GM12873 (cell line): ENCODE results near the gene LRRTM4.

ENCODE experiments used
- CTCF ChIP-seq: IDR thresholded peaks from 2 replicates; pipeline ENCODE4 v1.5.1; 2012; ENCODE audit warnings: low read depth, mild to moderate bottlenecking, moderate library complexity, low read length, control low read depth; ENCODE audit not compliant: insufficient read depth; ENCODE audit errors: missing control alignments

Gene LRRTM4

GRCh38 chr2:76826691-76827090, 695.5 kb downstream of the LRRTM4 start:
- no peak for TF ChIP-seq CTCF

GRCh38 chr2:76825140-76825970, 696.8 kb downstream of the LRRTM4 start:
- TF ChIP-seq CTCF: no peak

- TF ChIP-seq CTCF: no peak
These were observed 700.4 kb downstream of the LRRTM4 start for GRCh38 chr2:76821731-76822130.

GRCh38 chr2:76813084-76813483, 709.1 kb downstream of the LRRTM4 start:
- no peak for TF ChIP-seq CTCF

GRCh38 chr2:76812156-76812555, 710.0 kb downstream of the LRRTM4 start:
- no peak for TF ChIP-seq CTCF

- no peak for TF ChIP-seq CTCF
These were observed 713.0 kb downstream of the LRRTM4 start for GRCh38 chr2:76809136-76809535.

- TF ChIP-seq CTCF: no peak
These were observed 713.4 kb downstream of the LRRTM4 start for GRCh38 chr2:76808732-76809131.
